ENCODE measurements around the gene SNRPD3. TPM values are rescaled to one million over a fixed set of nuclear protein-coding genes. Genes with fewer than 3 reads are reported as not detected.
A peak's percentile ranks its signal among the peaks of the same experiment; 100 is the strongest.

The SNRPD3 gene
- total and polyA plus RNA-seq, 9 of the 15 experiments (the other 6 are each of a cell fraction or from before 2014, with no cell fraction given), result 131 to 366 (median 274) TPM

DNA sequence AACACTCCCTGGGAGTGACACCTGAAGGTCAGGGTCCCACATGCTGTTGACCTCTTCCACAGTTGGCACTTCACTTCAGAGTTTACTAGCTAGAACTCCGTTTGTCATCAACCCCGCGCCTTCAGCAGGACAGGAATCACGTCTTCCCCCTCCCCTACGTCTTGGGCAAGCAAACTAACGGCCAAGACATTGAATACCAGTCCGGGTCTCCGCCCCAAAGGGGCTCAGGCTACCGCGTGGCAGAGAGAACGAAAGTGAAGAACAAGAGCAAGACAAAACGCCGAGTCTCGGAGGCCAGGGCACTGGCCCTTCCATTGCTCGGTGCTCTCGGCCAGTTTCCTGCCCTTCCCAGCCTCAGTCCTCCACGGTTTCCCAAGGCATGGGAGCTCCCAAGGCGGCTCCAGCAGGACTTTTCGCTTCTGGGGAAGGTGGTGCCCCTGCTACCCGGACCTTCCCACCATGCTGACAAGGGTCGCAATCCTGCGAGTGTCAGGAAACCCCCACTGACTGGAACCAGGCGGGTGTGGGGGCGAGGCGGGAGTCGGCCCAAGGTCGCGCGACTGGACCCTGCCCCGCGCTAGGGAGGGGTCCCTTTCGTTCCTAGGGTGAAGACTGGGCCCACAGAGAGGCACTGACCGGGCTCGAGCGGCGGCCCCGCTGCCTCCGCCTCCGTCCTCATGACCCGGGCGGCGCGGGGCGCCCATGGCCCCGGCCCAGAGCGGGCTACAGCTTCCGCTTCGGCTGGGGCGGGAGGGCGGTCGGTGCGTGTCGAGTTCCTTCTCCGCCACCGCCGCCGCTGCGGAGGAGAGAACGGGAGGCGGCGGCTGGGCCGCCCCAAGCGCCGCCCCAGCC, 1.3 kb upstream of the SNRPD3 start, which contains the start of gene GUCD1 (continued):
- no peak for TF ChIP-seq ZNF586 (CRISPR knock-in tag; conservative IDR thresholded peaks at IDR 0.05)
- TF ChIP-seq HMG20A (CRISPR knock-in tag; conservative IDR thresholded peaks at IDR 0.05), result no peak
- TF ChIP-seq SRF (CRISPR knock-in tag; IDR thresholded peaks at IDR 0.05), result no peak
- TF ChIP-seq, protein P1, sequence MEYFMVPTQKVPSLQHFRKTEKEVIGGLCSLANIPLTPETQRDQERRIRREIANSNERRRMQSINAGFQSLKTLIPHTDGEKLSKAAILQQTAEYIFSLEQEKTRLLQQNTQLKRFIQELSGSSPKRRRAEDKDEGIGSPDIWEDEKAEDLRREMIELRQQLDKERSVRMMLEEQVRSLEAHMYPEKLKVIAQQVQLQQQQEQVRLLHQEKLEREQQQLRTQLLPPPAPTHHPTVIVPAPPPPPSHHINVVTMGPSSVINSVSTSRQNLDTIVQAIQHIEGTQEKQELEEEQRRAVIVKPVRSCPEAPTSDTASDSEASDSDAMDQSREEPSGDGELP (CRISPR knock-in tag; IDR thresholded peaks at IDR 0.05; ENCODE audit: borderline replicate concordance), result no peak
- no peak for TF ChIP-seq HMG20B (CRISPR knock-in tag; IDR thresholded peaks at IDR 0.05)
- TF ChIP-seq NR3C1 (CRISPR knock-in tag; IDR thresholded peaks at IDR 0.05), result no peak
- no peak for TF ChIP-seq LEF1 (IDR thresholded peaks at IDR 0.05)
- no peak for TF ChIP-seq YBX1 (IDR thresholded peaks at IDR 0.05)
- TF ChIP-seq ETV1 (tag; conservative IDR thresholded peaks at IDR 0.05; ENCODE audit: low read depth), result no peak
- TF ChIP-seq RFX1 (IDR thresholded peaks at IDR 0.05), result no peak
- TF ChIP-seq, protein P2, sequence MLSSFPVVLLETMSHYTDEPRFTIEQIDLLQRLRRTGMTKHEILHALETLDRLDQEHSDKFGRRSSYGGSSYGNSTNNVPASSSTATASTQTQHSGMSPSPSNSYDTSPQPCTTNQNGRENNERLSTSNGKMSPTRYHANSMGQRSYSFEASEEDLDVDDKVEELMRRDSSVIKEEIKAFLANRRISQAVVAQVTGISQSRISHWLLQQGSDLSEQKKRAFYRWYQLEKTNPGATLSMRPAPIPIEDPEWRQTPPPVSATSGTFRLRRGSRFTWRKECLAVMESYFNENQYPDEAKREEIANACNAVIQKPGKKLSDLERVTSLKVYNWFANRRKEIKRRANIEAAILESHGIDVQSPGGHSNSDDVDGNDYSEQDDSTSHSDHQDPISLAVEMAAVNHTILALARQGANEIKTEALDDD (IDR thresholded peaks at IDR 0.05), result no peak
- TF ChIP-seq CCNT2 (IDR thresholded peaks at IDR 0.05; ENCODE audit: borderline replicate concordance, extremely low read depth, insufficient read length, low read depth, low read length), result peak; percentile 39
- TF ChIP-seq KDM1A (IDR thresholded peaks at IDR 0.05), result no peak
- peak; percentile 61 for TF ChIP-seq FIP1L1 (IDR thresholded peaks at IDR 0.05; ENCODE audit: low read depth, low read length, poor library complexity, severe bottlenecking)
- no peak for TF ChIP-seq RFX5 (IDR thresholded peaks at IDR 0.05; ENCODE audit: low read depth, low read length)
- TF ChIP-seq ZBTB7A (IDR thresholded peaks at IDR 0.05; ENCODE audit: borderline replicate concordance, control insufficient read depth, low read depth, low read length), result peak; percentile 15; the same call in 1 of the 2 replicates
- TF ChIP-seq ETS1 (conservative IDR thresholded peaks at IDR 0.05; ENCODE audit: control insufficient read depth, low read depth, low read length), result no peak
- TF ChIP-seq, protein P3, sequence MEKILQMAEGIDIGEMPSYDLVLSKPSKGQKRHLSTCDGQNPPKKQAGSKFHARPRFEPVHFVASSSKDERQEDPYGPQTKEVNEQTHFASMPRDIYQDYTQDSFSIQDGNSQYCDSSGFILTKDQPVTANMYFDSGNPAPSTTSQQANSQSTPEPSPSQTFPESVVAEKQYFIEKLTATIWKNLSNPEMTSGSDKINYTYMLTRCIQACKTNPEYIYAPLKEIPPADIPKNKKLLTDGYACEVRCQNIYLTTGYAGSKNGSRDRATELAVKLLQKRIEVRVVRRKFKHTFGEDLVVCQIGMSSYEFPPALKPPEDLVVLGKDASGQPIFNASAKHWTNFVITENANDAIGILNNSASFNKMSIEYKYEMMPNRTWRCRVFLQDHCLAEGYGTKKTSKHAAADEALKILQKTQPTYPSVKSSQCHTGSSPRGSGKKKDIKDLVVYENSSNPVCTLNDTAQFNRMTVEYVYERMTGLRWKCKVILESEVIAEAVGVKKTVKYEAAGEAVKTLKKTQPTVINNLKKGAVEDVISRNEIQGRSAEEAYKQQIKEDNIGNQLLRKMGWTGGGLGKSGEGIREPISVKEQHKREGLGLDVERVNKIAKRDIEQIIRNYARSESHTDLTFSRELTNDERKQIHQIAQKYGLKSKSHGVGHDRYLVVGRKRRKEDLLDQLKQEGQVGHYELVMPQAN (IDR thresholded peaks at IDR 0.05; ENCODE audit: borderline replicate concordance), result peak; percentile 13; the same call in 1 of the 2 replicates
- TF ChIP-seq ASH1L (IDR thresholded peaks at IDR 0.05; ENCODE audit: borderline replicate concordance, low read depth, partially characterized antibody), result no peak
- TF ChIP-seq ESRRA (IDR thresholded peaks at IDR 0.05; ENCODE audit: borderline replicate concordance, low read depth), result peak; percentile 16; the same call in 1 of the 2 replicates
- TF ChIP-seq PCBP1 (IDR thresholded peaks at IDR 0.05; ENCODE audit: low read depth, low read length, poor library complexity, severe bottlenecking), result no peak
- no peak for TF ChIP-seq CBX8 (IDR thresholded peaks at IDR 0.05; ENCODE audit: borderline replicate concordance, extremely low read depth, low read depth, low read length, poor library complexity, severe bottlenecking)
